GM12801 (cell line): ENCODE measurements around the gene HIVEP1.

ENCODE experiments used
- CTCF ChIP-seq: IDR thresholded peaks from one replicate; pipeline ENCODE4 v1.5.1; 2011; ENCODE audit warnings: control low read depth; ENCODE audit not compliant: insufficient read length; ENCODE audit errors: extremely low read depth

The HIVEP1 gene

GRCh38 chr6:12208190-12208589 is 196.1 kb downstream of the HIVEP1 start:
- no peak for TF ChIP-seq CTCF

GRCh38 chr6:12208673-12209072 is 196.6 kb downstream of the HIVEP1 start:
- TF ChIP-seq CTCF, result no peak
